Superior temporal gyrus (tissue), 1 donor: ENCODE results near the gene PGC.

ENCODE experiments used
- DNase-seq: peaks from one replicate; pipeline ENCODE4 v3.0.0-alpha.2; 2016; ENCODE audit errors: extremely low spot score

The PGC gene

DNA sequence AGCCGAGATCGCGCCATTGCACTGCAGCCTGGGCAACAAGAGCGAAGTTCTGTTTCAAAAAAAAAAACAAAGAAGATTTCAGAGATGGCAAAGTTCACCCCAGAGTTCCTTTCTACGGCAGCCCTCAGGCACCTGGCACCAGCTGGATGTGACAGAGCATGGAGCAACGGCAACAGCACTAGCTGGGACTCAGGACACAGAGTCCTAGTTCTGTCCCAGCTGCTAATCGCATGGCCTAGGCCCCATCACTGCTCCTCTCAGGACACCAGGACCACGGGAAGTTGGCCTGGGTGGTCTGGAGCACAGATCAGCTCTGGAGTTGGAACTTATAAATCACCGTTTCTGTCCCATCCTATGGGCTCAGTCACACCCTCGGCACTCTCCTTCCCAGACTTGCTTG is 1.1 kb downstream of the PGC start:
- DNase-seq: no peak

GRCh38 chr6:41744236-41744787 is 2.9 kb downstream of the PGC start:
- no peak for DNase-seq

- no peak for DNase-seq
Measured at GRCh38 chr6:41743406-41744235, 3.6 kb downstream of the PGC start.

DNA sequence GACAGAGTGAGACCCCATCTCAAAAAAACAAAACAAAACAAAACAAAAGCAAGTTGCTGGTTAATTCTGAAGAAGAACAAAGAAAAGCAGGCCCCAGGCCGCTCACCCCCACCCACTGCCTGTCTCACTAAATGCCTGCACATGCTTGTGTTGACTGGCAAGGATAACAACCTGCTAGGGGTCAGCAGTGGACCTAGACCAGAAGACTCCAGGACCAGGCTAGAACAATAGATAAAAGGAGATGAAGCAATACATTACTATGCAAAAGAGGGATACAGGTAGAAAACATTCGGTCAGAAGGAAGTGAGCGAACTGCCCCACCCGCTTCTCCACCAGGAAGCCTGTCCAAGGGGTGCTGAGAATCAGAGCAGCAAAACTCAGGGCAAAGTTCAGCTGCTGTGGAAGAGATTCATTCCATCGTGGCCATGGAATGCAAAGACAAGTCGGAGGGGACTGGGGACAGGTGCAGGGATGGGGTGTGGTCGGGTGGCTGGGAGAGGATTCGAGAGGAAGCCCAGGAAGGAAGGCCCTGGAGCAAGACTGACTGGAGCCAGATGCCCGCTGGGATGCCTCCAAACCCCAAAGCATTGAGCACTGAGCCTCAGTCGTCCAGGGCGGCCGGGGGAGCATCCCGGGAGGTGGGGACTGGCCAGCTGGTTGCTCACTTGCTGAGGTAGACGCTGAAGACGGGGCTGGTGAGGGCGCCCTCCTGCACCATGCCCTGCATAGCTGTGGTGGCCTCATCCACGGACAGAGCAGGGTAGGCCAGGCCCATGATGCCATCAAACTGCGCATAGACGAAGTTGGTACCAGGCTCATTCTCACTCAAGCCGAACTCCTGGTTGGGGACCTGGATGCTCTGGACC is 5.3 kb downstream of the PGC start:
- DNase-seq: no peak

- no peak for DNase-seq
Measured at GRCh38 chr6:41740366-41741162, 6.6 kb downstream of the PGC start.

DNA sequence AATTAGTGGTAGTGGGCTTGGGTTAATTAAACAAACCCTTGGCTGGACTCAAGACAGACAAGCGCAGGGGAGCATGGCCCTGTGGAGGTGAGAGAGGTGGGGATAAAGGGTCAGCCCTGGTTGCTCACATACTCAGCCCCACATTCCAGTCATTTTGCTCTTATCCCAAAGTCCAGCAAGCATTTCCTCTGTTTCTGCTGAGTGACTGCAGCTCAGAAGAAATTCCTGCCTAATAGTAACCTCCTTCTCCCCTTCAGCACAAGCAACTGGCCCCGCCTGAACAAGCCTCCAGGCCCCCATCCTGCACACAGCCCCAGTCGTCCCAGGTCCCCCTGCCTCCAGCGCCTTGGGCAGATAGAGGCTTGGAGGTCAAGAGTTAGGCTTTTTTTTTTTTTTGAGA is 8.2 kb downstream of the PGC start:
- DNase-seq: no peak

DNA sequence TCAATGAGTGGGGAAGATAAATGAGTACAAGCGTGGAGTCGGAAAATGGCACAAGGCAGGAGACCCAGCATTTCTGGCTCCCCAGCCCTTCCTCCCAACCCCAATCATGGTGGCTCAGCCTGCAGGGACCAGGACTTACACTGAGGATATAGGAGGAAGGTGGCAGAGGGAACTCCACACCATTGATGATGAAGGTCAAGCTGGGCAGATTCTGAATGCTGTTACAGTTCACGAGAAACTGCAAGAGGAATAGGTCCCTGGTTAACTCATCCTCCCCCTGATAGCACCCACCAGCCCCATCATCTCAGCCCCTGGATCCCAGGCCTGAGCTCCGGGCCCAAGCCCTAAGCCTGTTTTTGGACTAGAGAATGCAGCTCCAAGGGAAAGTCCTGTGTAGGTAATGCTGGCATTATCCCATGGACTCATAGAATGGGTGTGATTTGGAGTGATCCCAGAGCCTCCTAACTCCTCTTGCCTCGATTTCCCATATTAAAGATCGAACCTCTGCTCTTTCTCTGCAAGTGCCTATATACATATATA is 9.5 kb downstream of the PGC start:
- DNase-seq: no peak

- no peak for DNase-seq
Measured at GRCh38 chr6:41736800-41737555, 10.2 kb downstream of the PGC start.

GRCh38 chr6:41736186-41736733 is 10.9 kb downstream of the PGC start:
- DNase-seq: no peak

GRCh38 chr6:41735427-41736185 is 11.6 kb downstream of the PGC start, which contains the start of gene TFEB:
TFEB (minus strand) TSS chr6:41735608; CDS start chr6:41691213, 44,395 bp downstream.
- DNase-seq: peak; percentile 96

DNA sequence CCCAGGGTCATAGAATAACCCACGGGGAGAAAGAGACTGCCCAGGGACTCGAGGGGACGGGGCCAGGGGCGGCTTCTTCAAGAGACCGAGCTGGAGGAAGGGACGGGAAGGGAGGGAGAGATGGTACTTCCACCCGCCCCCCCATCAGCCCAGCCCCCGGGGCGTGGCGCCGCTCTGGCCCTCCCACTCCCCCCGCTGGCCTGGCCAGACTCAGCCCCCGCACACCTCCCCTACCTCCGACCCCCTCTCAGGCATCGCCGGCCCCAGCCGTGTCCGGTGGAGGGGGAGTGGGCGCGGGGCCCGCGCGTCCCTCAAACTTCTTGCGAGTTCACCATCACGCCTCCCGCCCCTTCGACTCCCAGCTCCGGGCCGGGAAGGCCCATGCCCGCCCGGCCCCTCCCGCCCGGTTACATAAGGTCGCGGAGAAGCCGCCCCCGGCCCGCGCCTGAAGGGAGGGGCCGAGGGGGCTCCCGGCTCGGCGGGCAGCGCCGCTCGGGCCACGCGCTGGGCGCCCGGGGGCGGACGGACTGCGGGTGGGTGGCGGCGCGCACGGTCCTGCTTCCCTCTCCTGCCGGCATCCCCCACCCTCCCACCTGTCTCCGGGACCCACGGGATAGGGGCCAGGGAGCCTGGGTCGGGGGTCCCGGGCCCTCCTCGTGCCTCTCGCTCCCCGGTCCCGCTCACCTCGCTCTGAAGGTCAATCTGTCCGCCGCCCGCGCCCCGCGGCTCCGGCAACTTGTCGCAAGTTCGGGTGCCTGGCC is 12.4 kb downstream of the PGC start:
- DNase-seq: peak; percentile 81

DNA sequence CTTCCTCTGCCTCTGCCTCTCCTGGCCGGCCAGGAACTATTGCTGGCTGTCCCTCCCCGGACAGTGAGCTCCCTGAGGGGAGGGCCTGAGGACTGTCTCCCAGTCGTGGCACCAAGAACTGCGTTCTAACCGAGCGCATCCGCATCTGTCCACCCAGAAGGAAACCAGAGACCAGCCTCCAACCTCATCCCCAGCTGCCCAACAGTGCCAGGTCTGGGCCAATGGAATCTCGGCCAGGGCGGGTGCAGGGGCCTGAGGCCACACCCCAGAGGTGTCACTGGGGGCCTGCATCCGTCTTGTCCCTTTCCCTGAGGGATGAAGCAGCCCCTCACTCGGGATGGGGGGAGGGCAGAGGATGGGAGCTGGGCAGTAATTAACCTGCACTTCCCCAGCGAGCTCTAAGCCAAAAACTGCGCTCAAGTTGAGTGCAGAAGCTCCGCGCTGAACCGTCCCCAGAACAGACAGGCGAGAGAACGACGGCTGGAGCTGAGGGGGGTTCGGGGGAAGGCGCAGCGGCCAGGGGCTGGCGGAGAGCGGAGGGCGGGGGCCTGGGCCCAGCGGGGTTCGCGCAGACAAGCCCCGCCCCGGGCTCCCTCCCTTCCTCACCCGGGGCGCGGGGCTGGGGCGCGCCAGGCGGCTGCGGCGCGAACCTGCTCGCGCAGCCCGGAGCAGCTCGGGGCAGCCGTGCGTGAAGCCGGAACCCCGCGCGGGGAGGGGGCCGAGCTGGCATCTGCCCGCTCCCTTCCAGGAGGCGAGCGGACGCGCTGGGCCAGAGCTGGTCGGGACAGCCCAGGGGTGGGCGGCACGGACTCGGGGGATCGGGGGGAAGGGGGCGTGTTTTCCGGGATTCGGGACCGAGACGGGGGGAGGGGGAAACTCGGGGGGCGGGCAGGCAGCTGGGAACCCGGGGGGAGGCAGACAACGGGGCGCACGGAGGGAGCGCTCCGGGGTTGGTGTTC is 13.2 kb downstream of the PGC start:
- peak; percentile 81 for DNase-seq

- peak; percentile 58 for DNase-seq
Measured at GRCh38 chr6:41733360-41733706, 13.9 kb downstream of the PGC start.

DNA sequence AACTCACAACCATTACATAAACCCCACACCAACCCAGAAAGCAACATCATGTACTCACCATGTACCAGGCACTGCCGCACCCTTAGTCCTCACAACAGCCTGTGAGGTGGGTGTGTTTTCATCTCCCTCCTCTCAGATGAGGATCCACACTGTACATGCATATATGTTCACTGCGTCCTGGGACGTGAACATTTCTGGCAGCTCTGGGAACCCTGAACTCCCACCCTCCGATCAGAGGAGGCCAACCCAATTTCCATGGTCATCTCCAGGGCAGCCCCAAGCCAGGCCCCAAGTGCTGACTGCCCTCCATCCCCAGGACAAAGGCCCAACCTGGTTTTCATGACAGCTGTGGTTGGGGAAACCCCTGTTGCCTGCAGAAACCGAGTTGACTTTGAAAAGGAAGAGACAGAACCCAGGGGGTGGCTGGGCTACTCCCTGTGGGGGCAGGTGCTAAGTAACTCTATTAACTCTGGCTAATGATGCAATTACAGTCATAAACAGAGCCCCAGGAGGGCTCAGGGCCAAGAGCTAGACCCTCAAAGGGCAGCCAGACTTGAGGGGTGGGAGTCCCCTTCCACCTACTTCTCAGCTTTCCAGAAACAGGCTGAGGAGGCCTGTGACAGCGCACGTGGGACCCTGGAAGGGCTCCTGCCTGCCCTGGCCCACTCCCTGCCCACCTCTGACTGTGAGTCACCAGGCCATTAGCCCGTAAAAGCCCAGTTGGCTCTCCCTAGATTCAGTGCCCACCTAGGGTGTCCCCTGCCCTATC is 14.4 kb downstream of the PGC start:
- peak; percentile 75 for DNase-seq

DNA sequence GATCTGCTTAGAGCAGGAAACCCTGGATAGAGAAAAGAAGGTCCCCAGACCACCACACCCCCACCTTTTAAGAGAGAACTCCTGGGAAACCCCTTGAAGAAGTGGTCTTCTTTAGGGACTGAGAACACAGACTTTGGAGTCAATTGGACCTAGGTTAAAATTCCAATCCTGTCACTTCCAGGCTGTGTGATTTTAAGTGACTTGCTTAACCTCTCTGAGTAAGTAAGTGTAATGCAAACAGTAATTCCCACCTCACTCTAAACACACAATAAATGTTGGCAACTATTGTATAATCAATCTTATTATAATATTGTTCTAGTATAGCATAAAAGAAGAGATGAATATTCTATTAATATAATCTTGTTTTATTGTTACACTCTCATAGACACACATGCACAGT is 15.0 kb downstream of the PGC start:
- DNase-seq: no peak

- peak; percentile 26 for DNase-seq
Measured at GRCh38 chr6:41731561-41732086, 15.6 kb downstream of the PGC start.
